Colon (tissue), 2 donors: ENCODE results near the gene CHMP5.
A peak's percentile ranks its signal among the peaks of the same experiment; 100 is the strongest.
"Not testable (repeated sequence)": the region's sequence is repeated elsewhere in the genome, so short reads cannot be mapped to it uniquely, and the experiment has no call there.

Experiments used
- FAIRE-seq: peaks from 2 replicates; lab custom pipeline; 2012; peaks lifted over from hg19 to GRCh38; lab: Jason Lieb, UNC
- donor health status: control.
- donor health status: control.

Gene CHMP5

DNA sequence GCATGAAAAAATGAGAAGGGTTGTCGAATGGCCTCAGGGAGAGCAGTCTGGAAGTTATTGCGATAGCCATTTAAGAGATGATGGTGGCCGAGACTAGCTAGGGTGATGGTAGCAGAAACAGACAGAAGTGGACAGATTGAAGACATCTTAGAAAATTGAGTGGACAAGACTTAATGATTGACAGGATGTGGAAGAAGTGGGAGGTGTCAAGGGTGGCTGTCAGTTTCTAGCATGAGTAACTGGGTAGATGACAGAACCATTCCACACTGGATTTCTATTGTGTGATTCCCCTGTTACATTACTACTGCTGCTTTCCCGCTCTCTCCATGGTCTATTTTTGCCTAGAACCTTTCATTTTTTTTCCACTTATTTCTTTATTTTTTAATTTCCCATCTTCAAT, 12.6 kb downstream of the CHMP5 start:
- no peak for FAIRE-seq

DNA sequence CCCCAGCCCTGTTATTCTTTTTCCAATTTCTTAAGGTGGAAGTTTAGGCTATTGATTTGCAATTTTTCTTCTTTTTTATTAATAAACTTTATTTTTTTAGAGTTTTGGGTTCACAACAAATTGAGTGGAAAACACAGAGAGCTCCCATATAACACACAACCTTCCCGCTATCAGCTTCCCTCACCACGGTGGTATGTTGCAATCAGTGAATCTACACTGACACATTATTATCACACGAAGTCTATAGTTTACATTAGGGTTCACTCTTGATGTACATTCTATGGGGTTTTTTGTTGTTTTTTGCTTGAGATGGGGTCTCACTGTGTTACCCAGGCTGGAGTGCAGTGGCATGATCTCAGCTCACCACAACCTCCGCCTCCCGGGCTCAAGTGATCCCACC, 20.7 kb downstream of the CHMP5 start:
- no peak for FAIRE-seq

DNA sequence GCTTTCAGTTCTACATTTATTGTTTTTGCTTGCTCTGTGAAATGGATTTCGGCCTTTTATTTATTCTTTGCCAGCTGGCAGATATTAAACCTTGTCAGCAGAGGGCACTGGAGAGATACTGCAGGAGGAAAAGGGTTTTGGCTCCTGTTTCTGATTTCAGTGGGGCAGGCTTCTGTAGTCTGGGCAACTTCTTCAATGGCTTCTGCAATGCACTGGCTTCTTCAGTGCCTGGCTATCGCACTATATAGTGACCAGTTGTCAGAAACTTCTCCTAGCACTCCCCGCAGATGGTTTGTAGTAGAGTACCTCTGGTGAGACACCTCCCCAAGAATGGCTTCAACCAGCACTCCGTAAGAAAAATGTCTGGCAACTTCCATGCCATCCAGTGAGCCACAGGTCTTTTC, 22.2 kb downstream of the CHMP5 start:
- FAIRE-seq, result no peak

DNA sequence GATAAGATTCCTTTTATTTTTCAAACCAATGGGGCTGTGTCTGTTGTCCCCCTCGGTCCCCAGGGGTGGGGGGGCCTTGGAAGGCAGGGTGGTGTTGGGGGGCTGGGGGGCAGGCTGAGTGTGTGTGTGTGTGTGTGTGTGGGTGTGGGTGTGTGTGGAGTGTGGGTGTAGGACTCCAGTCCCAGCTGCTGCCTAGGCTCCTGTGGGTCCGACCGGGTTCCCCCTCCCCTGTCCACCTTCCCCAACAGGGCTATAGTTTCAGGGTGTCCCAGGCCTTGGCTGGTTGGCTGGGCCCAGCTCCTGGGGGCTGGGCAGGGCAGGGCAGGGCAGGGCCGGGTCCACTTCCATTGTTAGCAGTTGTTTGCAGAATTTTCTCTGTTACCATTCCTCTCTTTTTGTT, 23.4 kb downstream of the CHMP5 start:
- FAIRE-seq, result no peak

DNA sequence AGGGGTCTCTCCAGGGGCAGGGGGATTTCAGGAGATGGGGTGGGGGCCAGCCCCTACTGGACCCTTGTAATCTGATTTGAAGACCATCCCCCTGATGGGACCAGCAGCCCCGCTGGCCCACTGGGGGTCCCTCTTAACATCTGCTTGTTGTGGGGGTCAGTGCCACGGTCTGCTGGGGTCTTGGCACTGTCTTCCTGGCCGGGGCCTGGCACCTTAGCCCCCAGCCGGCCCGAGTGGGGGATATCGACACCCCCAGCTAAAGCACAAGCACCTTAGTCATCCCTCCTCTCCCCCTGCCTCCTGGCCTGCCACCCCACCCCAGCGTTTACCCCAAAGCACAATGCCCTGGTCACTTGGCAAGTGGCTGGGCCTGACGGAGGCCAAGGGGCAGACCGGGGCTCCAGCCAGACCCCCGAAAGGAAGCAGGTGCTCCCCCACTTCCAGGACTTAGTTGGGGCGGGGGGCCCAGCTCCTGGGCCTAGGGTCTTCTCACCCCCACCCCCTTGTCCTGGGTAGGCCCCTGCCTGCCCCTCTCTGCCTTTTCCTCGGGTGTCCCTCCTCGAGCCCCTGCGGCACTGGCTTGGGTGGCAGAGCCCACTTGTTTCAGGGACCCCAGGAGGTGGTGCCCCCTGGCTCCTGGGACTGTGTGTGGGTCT, 24.1 kb downstream of the CHMP5 start:
- no peak for FAIRE-seq

DNA sequence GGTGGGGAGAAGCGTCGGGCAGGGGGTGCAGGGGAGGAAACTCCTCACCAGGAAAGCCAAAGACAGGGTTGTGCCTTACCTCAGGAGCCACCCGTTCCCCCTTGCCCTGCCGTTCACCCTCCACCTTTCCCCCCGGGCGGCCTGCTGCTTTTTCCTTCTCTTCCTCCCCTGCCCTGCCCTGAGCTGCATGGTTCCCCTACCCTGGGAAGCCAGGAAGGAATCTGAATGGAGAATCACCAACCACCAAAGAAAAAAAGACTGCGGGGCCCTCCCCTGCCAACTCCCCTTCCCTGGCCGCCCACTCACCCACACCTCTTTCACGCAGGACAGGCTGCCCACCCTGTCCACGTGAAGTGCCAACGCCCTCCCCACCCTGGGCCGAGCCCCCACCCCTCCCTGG, 24.6 kb downstream of the CHMP5 start:
- no peak for FAIRE-seq

DNA sequence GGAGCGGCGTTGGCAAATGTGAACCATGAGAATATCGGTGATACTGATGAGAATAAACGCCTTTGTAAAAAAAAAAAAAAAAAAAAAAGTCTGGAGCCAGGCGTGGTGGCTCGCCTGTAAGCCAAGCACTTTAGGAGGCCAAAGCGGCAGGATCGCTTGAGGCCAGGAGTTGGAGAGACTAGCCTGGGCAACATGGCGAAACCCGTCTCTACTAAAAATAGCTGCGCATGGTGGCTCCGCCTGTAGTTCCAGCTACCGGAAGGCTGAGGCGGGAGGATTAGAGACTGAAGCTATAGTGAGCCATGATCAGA, 25.0 kb downstream of the CHMP5 start:
- no peak for FAIRE-seq

DNA sequence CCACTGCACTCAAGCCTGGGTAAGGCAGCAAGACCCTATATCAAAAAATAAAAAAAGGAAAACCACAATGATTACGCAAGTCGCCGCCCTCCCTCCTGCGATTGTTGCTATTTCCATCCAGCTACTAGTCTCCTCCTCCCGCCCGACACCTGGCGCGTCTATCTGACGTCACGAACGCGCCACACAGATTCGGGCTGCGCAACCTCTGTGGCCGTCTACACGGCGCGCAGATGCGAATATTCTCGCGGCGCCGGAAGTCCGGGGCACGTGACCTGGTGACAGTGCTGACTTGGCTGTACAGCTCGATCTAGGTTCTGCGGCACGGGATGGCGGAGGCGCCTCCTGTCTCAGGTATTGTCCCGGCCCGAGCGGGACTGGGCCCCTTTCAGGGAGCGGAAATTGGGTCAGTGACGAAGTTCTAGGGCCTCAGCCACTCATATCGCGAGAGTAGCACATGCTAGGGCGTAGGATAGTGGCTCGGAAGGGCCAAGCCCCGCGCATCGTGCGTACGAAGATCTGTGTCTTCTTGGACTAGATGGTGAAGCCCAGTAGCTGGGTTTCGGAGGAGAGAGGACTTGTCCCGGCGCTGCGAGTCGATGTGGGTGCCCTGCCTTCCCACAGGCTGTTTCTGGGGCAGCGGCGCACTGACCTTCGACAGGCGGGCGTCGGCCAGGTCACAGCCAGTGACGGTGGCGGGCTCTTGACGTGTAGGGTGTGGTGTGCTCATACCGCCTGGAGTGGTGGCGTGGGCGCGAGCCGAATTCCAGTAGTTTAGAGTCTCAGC, 25.6 kb downstream of the CHMP5 start, which contains the start of gene NFX1:
NFX1 (plus strand) TSS at position 270 of the 784 bp plus-strand sequence; CDS start at position 327, 57 bp downstream.
- peak; percentile 31 for FAIRE-seq

DNA sequence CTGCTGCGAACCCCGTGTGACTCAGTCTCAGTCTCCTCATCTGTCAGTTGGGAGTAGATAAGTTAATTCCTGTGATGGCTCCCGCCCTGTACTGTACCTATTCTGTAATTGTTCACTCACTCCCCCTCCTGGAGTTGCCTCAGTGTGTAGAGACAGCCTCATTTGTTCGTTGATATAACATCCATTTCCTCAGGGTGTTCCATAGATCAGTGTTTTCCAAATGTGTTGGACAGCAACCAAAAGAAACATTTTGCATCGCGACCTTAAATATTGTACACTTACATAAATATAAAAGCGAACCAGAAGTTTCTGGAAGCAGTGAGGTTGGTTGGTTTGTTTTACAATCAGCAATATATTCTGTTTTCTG, 26.2 kb downstream of the CHMP5 start:
- no peak for FAIRE-seq

DNA sequence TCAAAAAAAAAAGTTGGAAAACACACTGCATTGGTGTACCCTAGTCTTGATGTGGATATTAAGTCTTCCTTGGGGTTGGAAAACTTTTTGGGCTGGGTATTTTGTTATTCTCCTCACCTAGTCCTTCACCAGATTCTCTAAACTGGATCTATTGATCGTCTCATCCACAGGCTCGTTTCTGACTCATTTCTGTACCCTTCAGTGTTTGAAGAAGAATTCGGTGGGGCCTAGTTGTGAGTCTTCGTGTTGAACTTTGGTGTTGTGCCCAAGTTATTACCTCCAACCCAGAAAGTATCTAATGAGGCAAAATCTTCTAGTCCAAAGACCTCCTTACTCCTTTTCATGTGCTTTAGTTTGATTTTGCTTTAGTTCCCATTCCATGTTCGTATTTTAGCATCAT, 27.1 kb downstream of the CHMP5 start:
- no peak for FAIRE-seq

DNA sequence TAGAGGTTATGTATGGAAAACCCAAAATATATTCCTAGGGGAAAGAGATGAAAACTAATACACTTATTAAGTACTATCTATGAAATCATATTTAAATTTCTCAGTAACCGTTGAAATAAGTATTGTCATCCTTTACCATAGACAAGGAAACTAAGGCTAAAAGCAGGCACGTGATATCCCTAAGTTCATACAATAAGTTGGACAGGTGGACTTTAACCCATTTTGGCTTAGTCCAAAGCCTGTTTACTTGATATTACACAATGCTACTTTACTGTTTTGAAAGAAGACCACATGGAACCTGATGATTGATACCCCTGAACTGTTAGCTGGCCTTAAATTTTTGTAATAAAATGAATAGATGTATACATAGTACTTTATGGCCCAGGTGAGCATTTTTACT, 28.9 kb downstream of the CHMP5 start:
- FAIRE-seq, result no peak

DNA sequence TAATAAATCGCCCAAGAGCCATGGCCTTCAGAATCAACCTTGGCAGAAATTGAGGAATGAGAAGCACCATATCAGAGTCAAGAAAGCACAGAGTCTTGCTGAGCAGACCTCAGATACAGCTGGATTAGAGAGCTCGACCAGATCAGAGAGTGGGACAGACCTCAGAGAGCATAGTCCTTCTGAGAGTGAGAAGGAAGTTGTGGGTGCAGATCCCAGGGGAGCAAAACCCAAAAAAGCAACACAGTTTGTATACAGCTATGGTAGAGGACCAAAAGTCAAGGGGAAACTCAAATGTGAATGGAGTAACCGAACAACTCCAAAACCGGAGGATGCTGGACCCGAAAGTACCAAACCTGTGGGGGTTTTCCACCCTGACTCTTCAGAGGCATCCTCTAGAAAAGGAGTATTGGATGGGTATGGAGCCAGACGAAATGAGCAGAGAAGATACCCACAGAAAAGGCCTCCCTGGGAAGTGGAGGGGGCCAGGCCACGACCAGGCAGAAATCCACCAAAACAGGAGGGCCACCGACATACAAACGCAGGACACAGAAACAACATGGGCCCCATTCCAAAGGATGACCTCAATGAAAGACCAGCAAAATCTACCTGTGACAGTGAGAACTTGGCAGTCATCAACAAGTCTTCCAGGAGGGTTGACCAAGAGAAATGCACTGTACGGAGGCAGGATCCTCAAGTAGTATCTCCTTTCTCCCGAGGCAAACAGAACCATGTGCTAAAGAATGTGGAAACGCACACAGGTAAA, 30.0 kb downstream of the CHMP5 start:
- FAIRE-seq, result no peak

DNA sequence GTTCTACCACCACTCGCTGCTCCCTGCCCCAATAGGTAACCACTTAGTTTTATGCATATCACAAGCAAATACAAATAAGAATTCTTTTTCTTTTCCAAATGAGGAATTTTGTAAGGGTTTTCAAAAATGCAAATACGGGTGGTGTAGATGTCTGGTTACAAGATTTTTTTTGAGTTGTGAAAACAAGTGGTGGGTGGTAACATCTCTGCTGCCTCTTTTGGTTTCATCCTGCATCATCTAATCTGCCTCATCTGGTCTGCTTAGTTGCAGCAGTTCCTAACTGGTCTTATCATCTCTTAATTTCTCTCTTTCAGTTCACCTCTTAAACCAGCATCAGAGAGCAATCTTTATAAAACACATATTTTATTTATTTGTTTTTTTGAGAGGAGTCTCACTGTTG, 30.7 kb downstream of the CHMP5 start:
- no peak for FAIRE-seq

DNA sequence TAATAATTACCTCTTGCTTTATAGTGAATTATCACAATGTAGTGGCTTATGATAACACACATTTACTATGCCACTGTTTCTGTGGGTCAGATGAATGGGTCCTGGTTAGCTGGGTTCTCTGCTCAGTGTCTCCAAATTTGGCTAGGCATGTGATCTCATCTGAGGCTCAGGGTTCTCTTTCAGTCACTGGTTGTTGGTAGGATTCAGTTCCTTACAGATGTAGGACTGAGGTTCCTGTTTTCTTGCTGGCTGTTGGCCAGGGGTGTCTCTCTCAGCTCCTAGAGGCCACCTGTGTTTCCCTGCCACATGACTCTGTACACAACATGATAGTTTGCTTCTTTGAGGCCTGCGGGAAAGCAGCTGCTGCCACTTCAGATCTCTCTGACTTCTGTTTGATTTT, 32.6 kb downstream of the CHMP5 start:
- no peak for FAIRE-seq

DNA sequence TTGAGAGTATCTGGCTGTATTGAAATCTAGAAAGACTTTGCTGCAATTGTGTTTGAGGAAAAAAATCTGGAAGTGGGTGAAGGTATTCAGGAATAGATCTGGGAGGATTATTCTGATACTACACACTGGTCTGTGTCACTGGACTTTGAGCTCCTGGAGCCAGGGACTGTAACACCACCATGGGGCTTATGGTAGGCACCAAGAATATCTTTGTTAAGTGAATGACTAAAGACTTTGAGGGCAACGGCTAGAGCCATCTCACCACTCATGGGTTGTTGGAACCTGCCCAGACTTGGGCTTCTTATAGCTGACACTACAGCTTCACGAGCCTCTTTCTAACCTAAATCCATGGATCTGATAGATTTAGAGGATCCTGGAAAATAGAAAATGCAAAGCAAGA, 35.7 kb downstream of the CHMP5 start:
- FAIRE-seq, result no peak

DNA sequence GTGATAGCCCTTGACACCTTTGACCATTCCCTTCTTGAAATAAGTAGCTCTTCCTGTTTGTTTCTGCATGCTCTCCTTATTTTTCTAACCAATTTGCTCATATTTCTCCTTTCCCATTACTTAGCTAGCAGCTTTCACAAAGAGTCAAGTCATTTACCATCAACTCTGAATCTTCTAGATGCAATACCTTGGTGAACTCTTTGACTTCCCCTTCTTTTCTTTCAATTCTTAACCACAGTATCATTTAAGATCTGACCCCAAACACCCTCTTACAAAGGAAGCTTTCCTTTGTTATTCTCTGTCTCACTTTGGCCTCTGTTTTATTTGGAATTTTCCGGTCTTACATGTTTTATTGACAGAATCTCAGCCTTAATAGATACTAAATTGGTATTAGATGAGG, 39.5 kb downstream of the CHMP5 start:
- FAIRE-seq, result no peak

DNA sequence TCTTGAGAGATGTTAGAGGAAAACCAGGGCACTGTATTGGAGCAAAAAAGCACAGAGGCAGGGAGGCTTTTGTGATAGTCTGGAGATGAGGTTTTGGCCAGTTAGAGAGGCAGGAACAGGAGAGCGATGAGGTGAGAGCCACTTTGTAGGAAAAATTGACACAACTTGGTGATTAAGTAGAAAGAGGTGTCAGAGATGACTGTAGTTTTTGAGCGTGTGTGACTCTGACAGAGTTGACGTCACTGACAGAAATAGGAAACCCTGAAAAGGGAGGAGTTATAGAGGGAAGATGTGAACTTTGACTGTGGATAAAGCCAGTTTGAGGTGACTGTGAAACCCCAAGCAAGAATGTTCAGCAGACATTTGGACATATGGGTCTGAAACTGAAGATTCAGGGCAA, 41.2 kb downstream of the CHMP5 start:
- no peak for FAIRE-seq

DNA sequence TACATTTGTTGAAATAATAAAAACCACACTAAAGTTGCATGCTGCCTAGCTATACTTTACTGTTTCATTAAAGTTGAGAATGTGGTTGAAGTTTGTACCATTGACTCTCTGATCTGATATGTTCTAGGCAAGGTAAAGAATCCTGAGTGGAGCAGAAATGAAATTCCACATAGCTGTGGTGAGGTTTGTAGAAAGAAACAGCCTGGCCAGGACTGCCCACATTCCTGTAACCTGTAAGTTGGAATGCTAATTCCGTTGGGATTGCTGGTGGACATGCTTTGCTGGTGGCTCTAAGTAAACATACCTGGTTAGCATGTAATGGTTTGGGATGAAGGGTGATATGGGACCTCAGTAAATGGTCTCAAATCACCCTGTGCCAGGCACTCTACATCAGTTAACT, 42.2 kb downstream of the CHMP5 start:
- FAIRE-seq, result no peak

DNA sequence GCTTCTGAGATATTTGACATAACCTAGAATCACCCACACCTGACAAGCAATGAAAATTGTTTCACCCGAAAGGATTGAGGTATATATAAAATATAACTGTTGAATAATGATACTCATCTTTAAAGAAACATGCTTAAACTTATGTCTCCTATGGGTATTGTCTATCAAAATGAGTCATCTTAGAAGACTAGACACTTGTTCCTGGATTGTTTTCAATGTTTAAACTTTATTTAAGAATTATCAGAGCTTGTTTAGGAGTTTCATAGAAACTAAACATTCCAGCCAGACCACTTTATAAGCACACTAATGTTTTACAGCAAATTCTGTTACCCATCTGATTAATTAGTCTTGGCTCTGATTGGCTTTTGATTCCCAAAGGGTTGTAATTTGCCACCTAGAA, 45.1 kb downstream of the CHMP5 start:
- no peak for FAIRE-seq

DNA sequence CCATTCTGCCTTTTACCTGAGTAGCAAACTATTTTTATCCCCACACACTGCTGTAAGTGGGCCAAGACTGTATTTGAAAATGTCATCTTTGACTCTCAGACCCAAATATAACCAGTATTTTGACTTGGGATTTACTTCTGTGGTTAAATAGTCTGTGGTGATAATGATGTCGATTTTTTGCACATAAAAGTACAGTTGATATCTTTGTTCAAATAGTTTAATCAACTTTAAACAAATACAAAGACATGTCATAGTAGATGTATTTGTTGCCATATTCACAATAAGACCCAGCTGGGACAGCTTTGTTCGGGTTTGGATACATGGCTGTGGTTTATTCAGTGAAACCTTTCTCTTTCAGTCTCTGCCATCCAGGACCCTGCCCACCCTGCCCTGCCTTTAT, 45.9 kb downstream of the CHMP5 start:
- FAIRE-seq, result no peak

DNA sequence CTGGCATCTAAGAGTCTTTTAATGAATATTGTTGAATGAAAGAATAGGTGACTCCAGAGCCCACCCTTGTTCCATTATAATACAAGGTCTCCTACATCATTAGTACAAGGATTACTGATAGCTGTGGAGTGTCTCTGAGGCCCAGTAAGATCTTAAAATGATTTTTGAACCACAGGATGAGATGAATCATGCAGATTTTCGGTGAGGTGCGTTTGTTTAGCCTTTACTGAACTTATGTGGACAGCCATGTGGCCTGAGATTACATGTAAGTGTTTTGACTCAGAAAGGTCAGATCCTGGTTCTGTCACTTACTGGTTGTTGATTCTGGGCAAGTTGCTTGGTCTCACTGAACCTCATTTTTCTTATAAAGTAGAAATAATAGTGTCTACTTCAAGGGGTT, 47.1 kb downstream of the CHMP5 start:
- no peak for FAIRE-seq

DNA sequence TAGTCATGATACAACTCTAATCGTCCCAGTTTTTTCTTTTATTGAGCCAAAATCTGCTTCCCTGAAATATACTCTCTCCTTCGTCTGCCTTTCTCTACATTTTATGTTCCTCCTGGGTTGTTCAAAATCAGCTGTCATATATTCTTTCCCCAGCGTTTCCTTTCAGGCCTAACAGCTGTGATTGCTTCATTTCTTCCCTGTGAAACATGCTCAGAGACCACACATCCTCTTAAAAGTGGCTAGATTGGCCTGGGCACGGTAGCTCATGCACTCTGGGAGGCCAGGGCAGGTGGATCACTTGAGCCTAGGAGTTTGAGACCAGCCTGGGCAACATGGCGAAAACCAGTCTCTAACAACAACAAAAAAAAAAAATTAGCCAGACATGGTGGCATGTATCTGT, 50.5 kb downstream of the CHMP5 start:
- no peak for FAIRE-seq

DNA sequence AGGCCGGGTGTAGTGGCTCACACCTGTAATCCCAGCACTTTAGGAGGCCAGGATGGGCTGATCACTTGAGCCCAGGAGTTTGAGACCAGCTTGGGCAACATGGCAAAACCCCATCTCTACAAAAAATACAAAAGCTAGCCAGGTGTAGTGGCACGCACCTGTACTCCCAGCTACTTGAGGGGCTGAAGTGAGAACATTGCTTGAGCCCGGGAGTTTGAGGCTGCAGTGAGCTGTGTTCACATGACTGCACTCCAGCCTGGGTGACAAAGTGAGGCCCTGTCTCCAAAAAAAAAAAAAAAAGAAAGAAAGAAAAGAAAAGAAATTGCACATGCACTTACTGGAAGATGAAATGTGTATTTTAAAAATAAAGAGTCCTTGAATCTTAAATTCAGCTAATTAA, 52.3 kb downstream of the CHMP5 start:
- not testable (repeated sequence) for FAIRE-seq

DNA sequence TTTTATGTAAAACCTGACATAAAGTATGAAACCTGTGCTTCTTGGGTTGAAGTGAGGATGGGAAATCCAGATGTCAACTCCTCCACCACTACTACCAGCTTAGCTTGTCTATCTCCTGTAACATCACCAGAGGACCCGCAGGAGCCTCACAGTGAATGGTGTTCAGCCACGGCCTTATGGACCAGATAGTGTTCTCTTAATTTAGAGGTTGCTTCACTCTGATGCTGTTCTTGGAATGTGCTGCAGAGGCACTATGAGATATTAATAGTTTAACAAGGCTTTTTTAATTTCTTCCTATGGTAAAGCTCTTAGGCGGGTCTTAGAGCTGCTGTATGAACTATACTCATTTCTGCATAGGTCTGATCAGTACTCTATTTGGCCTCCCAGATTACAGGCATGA, 53.4 kb downstream of the CHMP5 start:
- no peak for FAIRE-seq
